ENCODE data around the gene OSTF1.

DNA sequence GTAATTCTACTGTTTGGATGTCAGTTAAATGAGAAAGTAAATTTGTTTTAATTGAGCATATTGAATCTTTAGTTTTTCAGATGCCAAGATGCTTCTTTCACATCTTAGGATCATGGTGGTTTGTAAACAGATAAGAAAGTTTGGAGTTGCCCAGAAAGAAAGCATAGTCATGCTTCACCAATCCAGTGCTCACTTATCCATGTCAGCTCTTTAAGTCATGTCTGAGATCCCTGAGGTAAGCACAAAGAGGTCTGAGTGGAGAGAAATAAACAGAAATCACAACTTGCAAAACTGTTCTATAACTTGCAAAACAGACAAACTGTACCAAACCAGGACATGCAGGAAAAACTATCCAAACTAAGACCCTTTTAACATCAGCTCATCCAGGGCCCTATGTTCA, 87.7 kb downstream of the OSTF1 start:
- no peak for TF ChIP-seq EZH2 (IDR thresholded peaks at IDR 0.05; ENCODE audit: insufficient read depth, poor library complexity, severe bottlenecking)
- no peak for TF ChIP-seq EZH2phosphoT487 (IDR thresholded peaks at IDR 0.05; ENCODE audit: insufficient read depth, low read depth)

Measured in GM23248 (cell line).